ENCODE results near the gene OR11H6. TPM values are rescaled to one million over a fixed set of nuclear protein-coding genes. Genes with fewer than 3 reads are reported as not detected.
"Not testable (repeated sequence)": the region's sequence is repeated elsewhere in the genome, so short reads cannot be mapped to it uniquely, and the experiment has no call there.

Gene OR11H6
- total and polyA plus RNA-seq, 9 donors = not detected

DNA sequence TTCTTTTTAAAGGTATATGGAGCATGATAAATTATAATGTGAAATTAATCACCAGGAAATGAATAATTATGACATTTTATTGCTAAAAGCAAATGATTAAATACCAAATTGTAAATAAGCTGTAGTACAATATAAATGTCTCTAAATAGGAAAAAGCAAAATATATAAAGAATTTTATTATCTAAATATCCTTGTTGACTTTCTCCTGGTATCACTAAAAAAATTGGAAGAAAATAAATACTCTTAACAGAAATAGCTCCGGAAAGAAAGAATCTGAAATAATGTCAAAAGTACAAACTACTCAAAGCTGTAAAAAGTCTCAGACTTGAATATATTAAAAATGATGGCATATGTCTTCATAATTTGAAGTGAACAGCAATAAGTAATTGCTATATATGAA, 5.2 kb downstream of the OR11H6 start, which contains the start of gene OR11H7:
Gene OR11H7 (plus strand): TSS at position 301 of the 400 bp plus-strand sequence.
- H3K27me3 ChIP-seq = no peaks in the 10 kb centered on the region
- 56 to 73% (median 60%) methylated on average over 1 of the region's 1 CpG for WGBS, 3 donors
- intact Hi-C loops (cut with DNase I) = no loop called here

GRCh38 chr14:20235415-20235814, 11.9 kb downstream of the OR11H6 start:
- H3K27ac ChIP-seq; intact Hi-C loops (cut with DNase I); H3K27me3 ChIP-seq; H3K4me1 ChIP-seq (ENCODE audit: insufficient read depth); DNase-seq; H3K4me3 ChIP-seq; H3K9me3 ChIP-seq; H3K36me3 ChIP-seq: not testable (repeated sequence)
- 62 to 93% (median 87%) methylated on average over 3 to 4 of the region's 4 CpGs for WGBS, 3 donors

More for the DNA sequence above, 5.2 kb downstream of the OR11H6 start, which contains the start of gene OR11H7:
- no peak within 1 kb of the TSS for H3K4me3 ChIP-seq
- H3K9me3 ChIP-seq = peaks cover 0 to 3% of the 10 kb centered on the region in 2 donors
- DNase-seq = no peak
- no peak within 1 kb of the TSS for H3K27ac ChIP-seq
- no peaks in the 10 kb centered on the region for H3K36me3 ChIP-seq
- no peaks in the 10 kb centered on the region for H3K4me1 ChIP-seq (ENCODE audit: insufficient read depth)
- TF ChIP-seq CTCF (IDR thresholded peaks at IDR 0.05) = no peak

GRCh38 chr14:20247646-20248246, 24.2 kb downstream of the OR11H6 start:
- intact Hi-C loops (cut with DNase I) = no loop called here
- no peaks in the 10 kb centered on the region for H3K4me1 ChIP-seq (ENCODE audit: insufficient read depth)
- TF ChIP-seq POLR2A (IDR thresholded peaks at IDR 0.05) (no peak), CTCF (IDR thresholded peaks at IDR 0.05) (no peak), EP300 (IDR thresholded peaks at IDR 0.05) (no peak)

DNA sequence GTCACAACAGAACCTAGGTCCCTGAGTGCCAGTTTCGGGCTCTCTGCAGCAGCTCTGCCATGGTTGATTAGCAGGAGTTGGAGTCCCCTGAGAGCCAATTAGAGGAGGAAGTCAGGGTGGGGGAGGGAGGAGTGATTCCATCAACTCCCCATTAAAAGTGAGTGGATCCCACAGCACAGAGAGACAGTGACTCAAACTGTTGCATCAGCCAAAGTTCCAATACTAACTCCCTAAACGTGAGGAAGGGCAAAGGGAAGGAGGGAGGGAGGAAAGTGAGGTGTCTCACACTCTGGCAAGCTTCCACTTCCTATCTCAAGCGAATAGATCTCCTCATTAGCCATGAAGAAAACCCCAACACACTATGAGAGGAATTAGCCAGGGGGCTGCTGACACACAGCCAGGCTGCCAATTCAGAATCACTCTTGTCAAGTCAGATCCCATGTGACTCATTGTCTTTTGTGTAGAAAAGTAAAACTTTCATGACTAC, 39.2 kb downstream of the OR11H6 start:
- H3K4me1 ChIP-seq (ENCODE audit: insufficient read depth) = no peaks in the 10 kb centered on the region
- DNase-seq = no peak
- no peaks in the 10 kb centered on the region for H3K36me3 ChIP-seq
- no peaks in the 10 kb centered on the region for H3K27me3 ChIP-seq
- TF ChIP-seq POLR2A (IDR thresholded peaks at IDR 0.05) = no peak
- no peak overlapping the region for H3K27ac ChIP-seq
- H3K4me3 ChIP-seq = no peak overlapping the region
- 32 to 43% (median 38%) methylated on average over 3 of the region's 3 CpGs for WGBS, 3 donors
- H3K9me3 ChIP-seq = no peaks in the 10 kb centered on the region
- intact Hi-C loops (cut with DNase I) = no loop called here

More at GRCh38 chr14:20247646-20248246, 24.2 kb downstream of the OR11H6 start:
- H3K27ac ChIP-seq = no peak overlapping the region
- 64 to 67% (median 66%) methylated on average over 3 of the region's 3 CpGs for WGBS, 3 donors
- no peak overlapping the region for H3K4me3 ChIP-seq
- H3K9me3 ChIP-seq = no peaks in the 10 kb centered on the region
- H3K27me3 ChIP-seq = no peaks in the 10 kb centered on the region
- DNase-seq = no peak
- no peaks in the 10 kb centered on the region for H3K36me3 ChIP-seq

GRCh38 chr14:20264361-20264760, 40.9 kb downstream of the OR11H6 start:
- H3K4me1 ChIP-seq (ENCODE audit: insufficient read depth); H3K36me3 ChIP-seq; DNase-seq; H3K4me3 ChIP-seq; intact Hi-C loops (cut with DNase I); H3K9me3 ChIP-seq; H3K27ac ChIP-seq; H3K27me3 ChIP-seq: not testable (repeated sequence)
- WGBS, 3 donors = 93 to 95% (median 94%) methylated on average over 5 of the region's 5 CpGs

DNA sequence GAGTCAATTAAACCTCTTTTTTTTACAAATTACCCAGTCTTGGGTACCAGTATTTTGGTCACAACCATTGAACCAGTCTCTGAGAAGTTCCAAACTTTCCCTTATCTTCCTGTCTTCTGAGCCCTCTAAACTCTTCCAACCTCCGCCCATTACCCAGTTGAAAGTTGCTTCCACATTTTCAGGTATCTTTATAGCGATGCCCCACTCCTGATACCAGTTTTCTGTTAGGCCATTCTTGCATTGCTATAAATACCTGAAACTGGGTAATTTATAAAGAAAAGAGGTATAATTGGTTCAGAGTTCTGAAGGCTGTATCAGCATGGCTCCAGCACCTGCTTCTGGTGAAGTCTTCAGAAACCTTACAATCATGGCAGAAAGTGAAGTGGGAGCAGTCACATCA, 50.6 kb downstream of the OR11H6 start:
- whole genome bisulfite sequencing, 3 donors = 98 to 99% (median 99%) methylated on average over 2 of the region's 2 CpGs
- Histone ChIP-seq H3K27me3 (no peaks in the 10 kb centered on the region), H3K27ac (no peak overlapping the region), H3K4me3 (no peak overlapping the region), H3K36me3 (no peaks in the 10 kb centered on the region), H3K4me1 (ENCODE audit: insufficient read depth) (no peaks in the 10 kb centered on the region), H3K9me3 (peaks cover 0 to 5% of the 10 kb centered on the region in 2 donors)
- intact Hi-C loops (cut with DNase I) = no loop called here
- DNase-seq = no peak
- TF ChIP-seq CTCF (IDR thresholded peaks at IDR 0.05) = no peak
- TF ChIP-seq EP300 (IDR thresholded peaks at IDR 0.05) = no peak
